Neural progenitor cell (in vitro differentiated cells): ENCODE results near the gene DOCK7. TPM values are rescaled to one million over a fixed set of nuclear protein-coding genes. Genes with fewer than 3 reads are reported as not detected.

ENCODE experiments used
- DNase-seq: peaks from one replicate; pipeline ENCODE4 v3.0.0-alpha.2; 2016; ENCODE audit warnings: low spot score
- H2AFZ ChIP-seq: fragments of 200-600 bp; sonication (generic); replicated peaks from 2 replicates; pipeline ENCODE4 v1.6.1; 2016; ENCODE audit warnings: antibody characterized with exemption
- H3F3A ChIP-seq: fragments of 200-600 bp; sonication (generic); 2 replicates; pipeline ENCODE4 v1.6.1; 2016; ENCODE audit warnings: antibody characterized with exemption, low read depth
- H3K27ac ChIP-seq: fragments of 200-600 bp; sonication (generic); 2 replicates; pipeline ENCODE4 v1.5.1; 2016; ENCODE audit warnings: mild to moderate bottlenecking
- H3K27me3 ChIP-seq: fragments of 200-600 bp; sonication (generic); 2 replicates; pipeline ENCODE4 v1.6.1; 2016; ENCODE audit warnings: mild to moderate bottlenecking, moderate library complexity
- H3K36me3 ChIP-seq: fragments of 200-600 bp; sonication (generic); 2 replicates; pipeline ENCODE4 v1.5.1; 2016
- H3K4me1 ChIP-seq: fragments of 200-600 bp; sonication (generic); 2 replicates; pipeline ENCODE4 v1.6.1; 2016; ENCODE audit warnings: mixed run types
- H3K4me2 ChIP-seq: fragments of 200-600 bp; sonication (generic); 2 replicates; pipeline ENCODE4 v1.6.1; 2016
- H3K4me3 ChIP-seq: fragments of 200-600 bp; sonication (generic); 2 replicates; pipeline ENCODE4 v1.5.1; 2016
- H3K79me2 ChIP-seq: fragments of 200-600 bp; sonication (generic); 2 replicates; pipeline ENCODE4 v1.6.1; 2016; ENCODE audit warnings: low read depth
- H3K9ac ChIP-seq: fragments of 200-600 bp; sonication (generic); 2 replicates; pipeline ENCODE4 v1.6.1; 2016
- H3K9me3 ChIP-seq: fragments of 200-600 bp; sonication (generic); 2 replicates; pipeline ENCODE4 v1.5.1; 2016; ENCODE audit warnings: low read depth
- H4K20me1 ChIP-seq: fragments of 200-600 bp; sonication (generic); 2 replicates; pipeline ENCODE4 v1.6.1; 2016; ENCODE audit warnings: low read depth
- H3K27ac Mint-ChIP-seq: 3 replicates; pipeline ENCODE4 v1.8.0; 2021; ENCODE audit warnings: mixed read lengths
- H3K27me3 Mint-ChIP-seq: 2 replicates; pipeline ENCODE4 v1.8.0; 2022; ENCODE audit warnings: low read depth, mild to moderate bottlenecking, inconsistent platforms, moderate library complexity, mixed read lengths; ENCODE audit not compliant: insufficient read depth
- H3K36me3 Mint-ChIP-seq: 3 replicates; pipeline ENCODE4 v1.8.0; 2021; ENCODE audit warnings: mixed read lengths
- H3K4me1 Mint-ChIP-seq: 3 replicates; pipeline ENCODE4 v1.8.0; 2021; ENCODE audit warnings: mixed read lengths
- H3K4me3 Mint-ChIP-seq: 3 replicates; pipeline ENCODE4 v1.8.0; 2021; ENCODE audit warnings: mild to moderate bottlenecking, moderate library complexity, mixed read lengths
- H3K9me3 Mint-ChIP-seq: 3 replicates; pipeline ENCODE4 v1.8.0; 2020; ENCODE audit warnings: mixed read lengths
- EZH2 ChIP-seq: fragments of 200-600 bp; sonication (generic); IDR thresholded peaks from 2 replicates; pipeline ENCODE4 v1.6.1; 2017; ENCODE audit warnings: antibody characterized with exemption, mild to moderate bottlenecking, moderate library complexity
- EZH2phosphoT487 ChIP-seq: fragments of 200-600 bp; sonication (generic); IDR thresholded peaks from 2 replicates; pipeline ENCODE4 v1.6.1; 2017; ENCODE audit warnings: antibody characterized with exemption
- small RNA-seq: library from RNA; depleted of rRNA; stranded (forward); fragments of <200 nt; gene quantifications from one replicate; pipeline ENCODE3, GENCODE V24; 2015
- total RNA-seq: library from RNA; depleted of rRNA; stranded (reverse); fragments of >200 nt; gene quantifications from 2 replicates; pipeline ENCODE4 v1.2.3, GENCODE V29; 2015; ENCODE audit warnings: low replicate concordance
- TF ChIP-seq, protein P1 (sequence below): fragments of 200-600 bp; sonication (generic); IDR thresholded peaks from 2 replicates; pipeline ENCODE4 v1.5.1; 2017; ENCODE audit warnings: antibody characterized with exemption, mild to moderate bottlenecking

Gene DOCK7
- total RNA-seq, 1 donor from 2014 or later, result 92.7 TPM

DNA sequence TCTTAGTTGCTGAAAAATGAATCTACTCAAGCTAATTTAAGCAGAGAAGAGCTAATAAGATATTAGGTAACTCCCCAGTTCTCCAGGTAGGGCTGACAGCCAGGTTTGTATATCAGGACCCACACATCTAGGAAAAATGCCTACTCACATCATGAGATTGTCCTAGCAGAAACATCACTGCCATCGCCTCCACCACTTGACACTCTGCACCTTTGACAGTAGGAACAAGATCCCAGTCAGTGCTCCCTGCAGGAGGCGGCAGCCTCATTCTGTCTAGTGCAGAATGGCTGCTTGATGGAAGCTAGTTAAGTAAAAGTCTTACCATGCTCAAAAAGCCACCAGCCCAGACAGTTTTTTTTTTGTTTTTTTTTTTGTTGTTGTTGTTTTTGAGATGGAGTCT lies 282.9 kb downstream of the DOCK7 start:
- H3K79me2 ChIP-seq, result no peaks in the 10 kb centered on the region
- DNase-seq, result no peak
- Mint-ChIP-seq H3K27me3 (peaks cover 22% of the 10 kb centered on the region), H3K27ac (no peak overlapping the region), H3K4me1 (peaks cover 30% of the 10 kb centered on the region), H3K9me3 (peaks cover 2% of the 10 kb centered on the region), H3K4me3 (no peak overlapping the region), H3K36me3 (no peaks in the 10 kb centered on the region)
- H3F3A ChIP-seq, result peaks cover 15% of the 10 kb centered on the region
- H3K4me3 ChIP-seq, result no peak overlapping the region
- peaks cover 12% of the 10 kb centered on the region for H3K4me1 ChIP-seq
- no peak overlapping the region for H3K27ac ChIP-seq
- H3K9me3 ChIP-seq, result no peaks in the 10 kb centered on the region
- H2AFZ ChIP-seq, result no peak overlapping the region
- no peaks in the 10 kb centered on the region for H3K36me3 ChIP-seq
- no peaks in the 10 kb centered on the region for H3K27me3 ChIP-seq
- H3K9ac ChIP-seq, result no peak overlapping the region
- TF ChIP-seq EZH2, result no peak
- no peak for TF ChIP-seq EZH2phosphoT487
- TF ChIP-seq, protein P1, sequence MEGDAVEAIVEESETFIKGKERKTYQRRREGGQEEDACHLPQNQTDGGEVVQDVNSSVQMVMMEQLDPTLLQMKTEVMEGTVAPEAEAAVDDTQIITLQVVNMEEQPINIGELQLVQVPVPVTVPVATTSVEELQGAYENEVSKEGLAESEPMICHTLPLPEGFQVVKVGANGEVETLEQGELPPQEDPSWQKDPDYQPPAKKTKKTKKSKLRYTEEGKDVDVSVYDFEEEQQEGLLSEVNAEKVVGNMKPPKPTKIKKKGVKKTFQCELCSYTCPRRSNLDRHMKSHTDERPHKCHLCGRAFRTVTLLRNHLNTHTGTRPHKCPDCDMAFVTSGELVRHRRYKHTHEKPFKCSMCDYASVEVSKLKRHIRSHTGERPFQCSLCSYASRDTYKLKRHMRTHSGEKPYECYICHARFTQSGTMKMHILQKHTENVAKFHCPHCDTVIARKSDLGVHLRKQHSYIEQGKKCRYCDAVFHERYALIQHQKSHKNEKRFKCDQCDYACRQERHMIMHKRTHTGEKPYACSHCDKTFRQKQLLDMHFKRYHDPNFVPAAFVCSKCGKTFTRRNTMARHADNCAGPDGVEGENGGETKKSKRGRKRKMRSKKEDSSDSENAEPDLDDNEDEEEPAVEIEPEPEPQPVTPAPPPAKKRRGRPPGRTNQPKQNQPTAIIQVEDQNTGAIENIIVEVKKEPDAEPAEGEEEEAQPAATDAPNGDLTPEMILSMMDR, result no peak
- H3K4me2 ChIP-seq, result no peak overlapping the region
- no peaks in the 10 kb centered on the region for H4K20me1 ChIP-seq

Small RNAs within 50 kb of the gene (small RNA-seq; reads per million reads assigned to genes)
- not detected for gene AL451044.1

Other genes starting within 250 kb of the DOCK7 start
- gene ANGPTL3, start 90.9 kb downstream of the DOCK7 start, total RNA-seq, result not detected in 2 replicates
- 15.7 and 39.5 TPM in 2 replicates for gene ATG4C, start 95.7 kb upstream of the DOCK7 start, total RNA-seq